GM18867 (cell line): ENCODE data around the gene NIFK.
"Not testable (repeated sequence)": the region's sequence is repeated elsewhere in the genome, so short reads cannot be mapped to it uniquely, and the experiment has no call there.

Experiments
- ATAC-seq: cut with Tn5 transposase; IDR thresholded peaks from one replicate; pipeline ENCODE4 v1.9.1; 2021; ENCODE audit warnings: mild to moderate bottlenecking, moderate library complexity; ENCODE audit not compliant: unreplicated experiment

Gene NIFK

GRCh38 chr2:121735518-121736074, 1.1 kb downstream of the NIFK start:
- ATAC-seq: no peak

- not testable (repeated sequence) for ATAC-seq
These were observed 2.1 kb downstream of the NIFK start for GRCh38 chr2:121734544-121734943.

GRCh38 chr2:121731366-121731765, 5.3 kb downstream of the NIFK start:
- no peak for ATAC-seq

- ATAC-seq: no peak
These were observed 8.7 kb downstream of the NIFK start for GRCh38 chr2:121727950-121728349.

GRCh38 chr2:121727332-121727731, 9.3 kb downstream of the NIFK start:
- no peak for ATAC-seq

GRCh38 chr2:121723316-121723715, 13.4 kb downstream of the NIFK start:
- ATAC-seq: no peak

GRCh38 chr2:121722479-121722878, 14.2 kb downstream of the NIFK start:
- no peak for ATAC-seq

- ATAC-seq: no peak
These were observed 14.7 kb downstream of the NIFK start for GRCh38 chr2:121721926-121722325.

GRCh38 chr2:121717529-121717928, 19.1 kb downstream of the NIFK start:
- ATAC-seq: no peak

GRCh38 chr2:121716126-121716525, 20.5 kb downstream of the NIFK start:
- ATAC-seq: no peak

GRCh38 chr2:121711481-121711880, 25.2 kb downstream of the NIFK start:
- not testable (repeated sequence) for ATAC-seq

GRCh38 chr2:121710470-121711170, 26.1 kb downstream of the NIFK start:
- ATAC-seq: no peak

GRCh38 chr2:121709776-121710469, 26.8 kb downstream of the NIFK start:
- ATAC-seq: no peak

GRCh38 chr2:121707920-121708361, 28.7 kb downstream of the NIFK start:
- ATAC-seq: no peak

- ATAC-seq: no peak
These were observed 29.2 kb downstream of the NIFK start for GRCh38 chr2:121707344-121707919.

GRCh38 chr2:121705958-121706357, 30.7 kb downstream of the NIFK start:
- no peak for ATAC-seq

- no peak for ATAC-seq
These were observed 31.3 kb downstream of the NIFK start for GRCh38 chr2:121705390-121705789.

- ATAC-seq: not testable (repeated sequence)
These were observed 34.9 kb downstream of the NIFK start for GRCh38 chr2:121701761-121702160.

- peak; percentile 99 for ATAC-seq
These were observed 37.0 kb downstream of the NIFK start for GRCh38 chr2:121699421-121700333.

GRCh38 chr2:121698318-121698930, 38.3 kb downstream of the NIFK start:
- no peak for ATAC-seq
